ENCODE data around the gene HOXC6.

HOXC6 gene

DNA sequence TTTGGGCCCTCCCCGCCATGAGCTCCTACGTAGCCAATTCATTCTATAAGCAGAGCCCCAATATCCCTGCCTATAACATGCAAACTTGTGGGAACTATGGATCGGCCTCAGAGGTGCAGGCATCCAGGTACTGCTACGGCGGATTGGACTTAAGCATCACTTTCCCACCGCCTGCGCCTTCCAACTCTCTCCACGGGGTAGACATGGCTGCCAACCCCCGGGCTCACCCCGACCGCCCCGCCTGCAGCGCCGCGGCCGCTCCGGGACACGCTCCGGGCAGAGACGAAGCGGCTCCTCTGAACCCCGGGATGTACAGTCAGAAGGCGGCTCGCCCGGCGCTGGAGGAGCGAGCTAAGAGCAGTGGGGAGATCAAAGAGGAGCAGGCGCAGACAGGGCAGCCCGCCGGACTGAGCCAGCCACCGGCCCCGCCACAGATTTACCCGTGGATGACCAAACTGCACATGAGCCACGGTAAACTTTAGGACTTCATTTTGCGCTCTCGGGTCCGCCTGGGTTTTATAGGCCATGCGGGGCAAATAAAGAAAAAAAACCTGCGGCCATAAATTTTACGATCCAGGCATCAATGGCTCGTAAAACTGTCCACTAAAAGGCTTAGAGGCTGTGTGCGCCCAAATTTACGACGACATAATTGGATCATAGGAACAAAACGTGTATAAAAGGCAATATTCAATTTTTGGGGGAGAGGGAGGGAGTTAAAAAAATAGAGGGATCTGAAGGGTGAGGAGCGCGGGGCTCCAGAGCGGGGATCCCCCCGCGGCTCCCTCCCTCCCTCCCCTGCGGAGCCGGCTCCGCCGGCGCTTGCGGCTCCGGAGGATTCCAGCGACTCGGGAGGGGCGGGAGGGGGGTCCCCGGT, 5.1 kb downstream of the HOXC6 start:
- peak overlapping the region; percentile 75 for H3K27ac ChIP-seq
- TF ChIP-seq, protein P1, sequence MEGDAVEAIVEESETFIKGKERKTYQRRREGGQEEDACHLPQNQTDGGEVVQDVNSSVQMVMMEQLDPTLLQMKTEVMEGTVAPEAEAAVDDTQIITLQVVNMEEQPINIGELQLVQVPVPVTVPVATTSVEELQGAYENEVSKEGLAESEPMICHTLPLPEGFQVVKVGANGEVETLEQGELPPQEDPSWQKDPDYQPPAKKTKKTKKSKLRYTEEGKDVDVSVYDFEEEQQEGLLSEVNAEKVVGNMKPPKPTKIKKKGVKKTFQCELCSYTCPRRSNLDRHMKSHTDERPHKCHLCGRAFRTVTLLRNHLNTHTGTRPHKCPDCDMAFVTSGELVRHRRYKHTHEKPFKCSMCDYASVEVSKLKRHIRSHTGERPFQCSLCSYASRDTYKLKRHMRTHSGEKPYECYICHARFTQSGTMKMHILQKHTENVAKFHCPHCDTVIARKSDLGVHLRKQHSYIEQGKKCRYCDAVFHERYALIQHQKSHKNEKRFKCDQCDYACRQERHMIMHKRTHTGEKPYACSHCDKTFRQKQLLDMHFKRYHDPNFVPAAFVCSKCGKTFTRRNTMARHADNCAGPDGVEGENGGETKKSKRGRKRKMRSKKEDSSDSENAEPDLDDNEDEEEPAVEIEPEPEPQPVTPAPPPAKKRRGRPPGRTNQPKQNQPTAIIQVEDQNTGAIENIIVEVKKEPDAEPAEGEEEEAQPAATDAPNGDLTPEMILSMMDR (IDR thresholded peaks at IDR 0.05) = no peak
- TF ChIP-seq ZFX (IDR thresholded peaks at IDR 0.05; ENCODE audit: borderline replicate concordance) = no peak

DNA sequence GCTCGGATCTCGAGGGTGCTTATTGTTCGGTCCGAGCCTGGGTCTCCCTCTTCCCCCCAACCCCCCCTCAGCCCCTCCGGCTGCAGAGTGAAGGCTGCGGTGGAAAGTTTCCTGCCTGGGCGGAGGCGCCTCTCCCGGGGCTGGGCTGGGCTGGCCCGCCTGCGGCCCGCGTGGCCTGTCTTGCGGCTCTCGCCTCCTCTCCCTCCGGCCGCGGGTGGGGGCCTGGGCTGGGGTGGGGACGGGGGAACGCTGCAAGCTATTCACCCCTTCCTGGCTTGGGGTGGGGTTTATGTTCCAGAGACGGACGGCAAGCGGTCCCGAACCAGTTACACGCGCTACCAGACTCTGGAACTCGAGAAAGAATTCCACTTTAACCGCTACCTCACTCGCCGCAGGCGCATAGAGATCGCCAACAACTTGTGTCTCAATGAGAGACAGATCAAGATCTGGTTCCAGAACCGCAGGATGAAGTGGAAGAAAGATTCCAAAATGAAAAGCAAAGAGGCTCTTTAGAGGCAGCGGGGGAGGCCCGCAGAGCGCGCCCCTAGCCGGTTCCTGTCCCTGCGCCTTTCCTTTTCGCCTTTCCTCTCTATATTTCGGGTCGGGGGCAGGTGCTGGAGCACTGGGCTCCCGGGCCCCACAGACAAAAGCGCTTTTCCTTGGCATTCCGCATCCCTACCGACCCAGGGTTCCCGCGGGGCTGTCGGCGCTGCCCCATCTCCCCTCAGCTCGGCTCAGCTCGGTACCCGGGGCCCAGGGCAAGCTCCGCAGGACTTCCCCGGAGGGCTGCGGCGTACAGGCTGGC, 5.9 kb downstream of the HOXC6 start:
- peak overlapping the region; percentile 75 for H3K27ac ChIP-seq
- TF ChIP-seq, protein P1 (IDR thresholded peaks at IDR 0.05) = no peak
- TF ChIP-seq ZFX (IDR thresholded peaks at IDR 0.05; ENCODE audit: borderline replicate concordance) = no peak

DNA sequence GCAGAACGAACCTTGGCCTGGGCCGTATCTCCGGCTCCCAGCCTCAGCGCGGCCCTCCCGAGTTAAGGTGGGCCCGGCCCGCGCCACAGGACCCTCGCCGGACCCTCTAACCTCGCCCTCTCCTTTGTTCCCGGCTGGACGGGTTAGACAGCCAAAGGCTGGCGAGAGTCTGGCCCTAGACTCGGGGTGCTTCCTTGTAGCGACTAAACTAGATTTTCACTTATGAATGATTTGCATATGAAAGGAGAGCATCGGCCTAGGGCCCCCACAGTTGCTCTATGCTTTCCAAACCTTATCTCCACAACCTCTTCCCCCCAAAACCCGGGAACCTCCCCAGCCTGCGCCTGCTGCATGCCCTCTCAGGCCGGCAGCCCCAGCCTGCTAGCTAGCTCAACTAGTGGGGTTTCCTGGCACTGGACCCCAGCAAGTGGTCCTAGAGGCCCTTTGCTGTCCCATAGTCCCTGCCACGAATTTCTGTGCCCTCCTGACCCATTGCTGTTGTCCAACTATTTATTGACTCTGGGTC, 6.6 kb downstream of the HOXC6 start:
- no peak overlapping the region for H3K27ac ChIP-seq
- TF ChIP-seq ZFX (IDR thresholded peaks at IDR 0.05; ENCODE audit: borderline replicate concordance) = no peak
- TF ChIP-seq, protein P1 (IDR thresholded peaks at IDR 0.05) = no peak

DNA sequence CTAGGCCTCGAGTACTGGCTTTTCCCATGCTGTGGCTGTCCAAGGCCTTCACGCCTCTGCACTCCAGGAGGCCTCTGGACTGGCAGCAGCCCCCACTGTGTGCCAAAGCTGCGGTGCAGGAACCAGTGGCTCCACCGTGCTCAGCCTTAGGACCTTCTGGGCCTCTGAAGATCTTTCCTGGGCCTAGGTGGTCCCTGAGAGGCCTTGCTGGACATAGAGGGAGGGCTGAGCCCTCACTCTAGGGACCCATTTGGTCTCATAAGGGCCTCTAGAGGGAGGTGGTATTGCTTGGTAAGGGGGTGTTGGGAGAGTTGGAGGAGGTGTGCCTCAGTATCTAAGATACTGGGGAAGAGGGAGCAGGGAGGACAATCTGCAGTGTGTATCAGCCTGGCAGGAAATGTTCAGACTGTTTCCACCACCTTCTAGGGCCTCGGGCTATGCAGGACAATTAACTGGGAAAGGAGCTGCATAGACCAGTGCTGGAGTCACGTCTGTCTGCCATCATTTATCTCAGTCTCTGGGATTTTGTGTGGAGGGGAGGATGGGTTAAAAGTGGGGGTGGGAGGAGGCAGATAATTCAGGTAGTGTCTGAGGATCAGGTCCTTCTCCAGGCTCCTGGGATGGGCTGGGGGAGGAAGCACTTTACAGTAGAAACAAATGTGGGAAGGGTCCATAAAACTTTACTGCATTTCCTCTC, 7.5 kb downstream of the HOXC6 start:
- H3K27ac ChIP-seq = no peak overlapping the region
- TF ChIP-seq, protein P1 (IDR thresholded peaks at IDR 0.05) = no peak
- no peak for TF ChIP-seq ZFX (IDR thresholded peaks at IDR 0.05; ENCODE audit: borderline replicate concordance)

DNA sequence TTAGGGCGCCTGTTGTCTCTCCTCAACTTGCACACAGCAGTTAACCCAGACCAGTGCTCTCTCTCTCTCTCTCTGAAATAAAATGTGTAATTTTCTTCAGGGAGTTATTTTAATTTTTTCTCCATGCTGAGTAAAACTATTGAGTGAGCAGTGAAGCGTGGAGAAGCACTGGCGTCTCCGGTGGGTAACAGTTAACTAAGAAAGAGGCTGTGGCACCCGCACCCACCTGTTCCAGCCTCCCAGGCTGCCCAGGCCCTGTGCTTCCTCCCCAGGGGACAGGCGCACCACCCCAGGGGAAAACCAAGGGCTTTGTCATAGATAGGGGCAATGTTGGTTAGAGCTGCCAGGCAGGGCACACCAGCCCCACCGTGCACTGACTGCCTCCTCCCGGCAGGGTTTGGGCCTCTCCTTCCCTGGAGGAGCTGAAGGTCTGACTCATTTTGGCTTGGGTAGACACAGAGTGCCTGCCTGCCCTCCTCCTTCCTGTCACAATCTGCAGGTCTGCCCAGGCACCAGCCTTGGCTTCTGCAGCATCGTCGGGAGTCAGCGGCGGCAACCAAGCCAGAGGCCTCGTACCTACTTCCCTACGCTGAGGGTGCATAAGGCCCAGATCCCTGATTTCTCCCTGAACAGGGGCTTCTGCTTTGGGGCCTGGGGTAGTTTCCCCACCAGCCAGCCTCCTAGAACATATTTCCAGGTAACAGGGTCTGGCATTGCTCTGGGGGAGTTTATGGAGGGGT, 8.6 kb downstream of the HOXC6 start:
- H3K27ac ChIP-seq = no peak overlapping the region
- TF ChIP-seq, protein P1 (IDR thresholded peaks at IDR 0.05) = no peak
- TF ChIP-seq ZFX (IDR thresholded peaks at IDR 0.05; ENCODE audit: borderline replicate concordance) = no peak
